Activated T-cell treated with anti-CD3 and anti-CD28 coated beads, Interleukin-2, amount 50 U/mL, for 48 hours (primary cell): ENCODE results near the gene ZNF274.
"Not testable (repeated sequence)": the region's sequence is repeated elsewhere in the genome, so short reads cannot be mapped to it uniquely, and the experiment has no call there.

Source experiments
- DNase-seq, 2 experiments: peaks; one replicate each; pipeline ENCODE4 v3.0.0-alpha.2; 2020

ZNF274 gene

DNA sequence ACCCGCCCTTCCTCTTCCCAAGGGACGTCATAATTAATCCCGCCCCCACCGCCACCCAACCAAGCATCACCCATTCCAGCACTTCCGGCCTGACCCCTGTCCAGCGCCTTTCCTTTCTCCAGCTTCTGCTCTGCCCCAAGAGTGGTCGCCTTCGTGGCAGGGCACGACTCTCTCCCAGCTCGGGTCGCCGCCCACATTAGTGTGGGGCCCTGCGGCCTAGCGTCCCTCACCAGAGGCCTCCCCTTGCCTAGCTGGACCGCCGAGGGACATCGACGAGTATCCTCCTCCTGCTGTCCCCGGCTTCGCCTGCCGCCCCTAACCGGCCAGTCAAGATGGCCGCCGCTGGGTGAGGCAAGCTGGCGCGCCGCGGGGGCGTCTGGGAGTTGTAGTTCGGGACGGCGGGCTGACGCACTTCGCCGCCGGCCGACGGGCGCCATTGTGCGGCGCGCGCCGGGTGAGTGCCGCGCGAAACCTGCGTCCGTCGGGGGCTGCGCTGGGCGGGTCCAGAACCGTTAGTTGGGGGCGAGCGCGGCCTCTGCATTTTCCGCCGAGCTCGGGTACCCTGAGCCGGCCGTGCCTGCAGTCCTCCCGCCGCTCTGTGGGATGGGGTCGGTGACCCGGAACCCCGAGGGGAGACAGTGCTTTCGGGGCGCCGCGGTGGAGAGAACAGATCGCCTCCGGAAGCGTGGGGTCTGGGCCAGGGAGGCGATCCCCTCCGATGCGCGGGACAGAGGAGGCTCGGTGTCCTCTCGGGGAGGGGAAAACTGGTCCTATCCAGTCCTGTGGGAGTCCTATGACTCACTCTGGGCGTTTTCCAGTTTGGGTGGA is at the start of gene ZNF274:
Gene ZNF274 (plus strand): TSS at position 73 of the 828 bp plus-strand sequence. CDS start 905 bp downstream, outside the sequence.
- peak; percentile 94 to 95 for DNase-seq

DNA sequence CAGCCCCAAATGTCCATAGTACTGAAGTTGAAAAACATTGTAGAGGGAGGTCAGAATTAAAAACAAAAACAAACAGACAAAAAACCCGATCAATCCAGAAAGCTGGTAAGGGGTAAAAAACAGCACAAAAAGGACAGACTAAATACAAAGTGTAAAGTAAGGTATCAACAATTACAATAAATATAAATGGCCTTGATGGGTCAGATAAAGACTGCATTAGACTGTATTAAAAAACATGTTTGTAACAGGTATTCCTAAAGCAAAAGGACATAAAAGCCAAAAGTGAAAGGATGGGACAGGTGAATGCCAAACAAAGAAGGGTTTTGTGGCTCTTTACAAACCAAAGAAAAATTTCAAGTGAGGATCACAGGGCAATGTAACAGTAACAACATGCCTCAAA is 48.6 kb upstream of the ZNF274 start:
- no peak for DNase-seq

DNA sequence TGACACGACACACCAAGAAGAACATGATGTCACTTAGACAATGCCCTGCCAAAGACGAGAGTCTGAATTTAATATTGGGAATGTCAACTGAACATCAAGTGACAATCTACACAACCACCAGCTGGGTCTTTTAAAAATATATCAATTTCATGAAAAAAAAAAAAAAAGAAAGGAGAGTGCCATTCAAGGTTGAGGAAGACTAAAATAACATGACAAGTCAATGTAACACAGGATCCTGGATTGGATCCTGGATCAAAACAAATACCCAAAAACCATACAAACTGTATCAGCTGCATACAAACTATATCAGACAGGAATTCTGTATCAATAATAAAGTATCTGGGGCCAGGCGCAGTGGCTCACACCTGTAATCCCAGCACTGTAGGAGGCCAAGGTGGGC is 37.0 kb upstream of the ZNF274 start:
- DNase-seq: no peak

GRCh38 chr19:58147475-58147874 is 35.4 kb upstream of the ZNF274 start:
- DNase-seq: not testable (repeated sequence)

GRCh38 chr19:58150328-58150921 is 32.4 kb upstream of the ZNF274 start, which contains the start of gene ZNF329:
ZNF329 (minus strand) TSS chr19:58150789; CDS start chr19:58129503, 21,286 bp downstream.
- peak; percentile 95 to 96 for DNase-seq

- no peak for DNase-seq
Measured at GRCh38 chr19:58153386-58153785, 29.5 kb upstream of the ZNF274 start.

- no peak for DNase-seq
Measured at GRCh38 chr19:58154287-58154678, 28.6 kb upstream of the ZNF274 start.

DNA sequence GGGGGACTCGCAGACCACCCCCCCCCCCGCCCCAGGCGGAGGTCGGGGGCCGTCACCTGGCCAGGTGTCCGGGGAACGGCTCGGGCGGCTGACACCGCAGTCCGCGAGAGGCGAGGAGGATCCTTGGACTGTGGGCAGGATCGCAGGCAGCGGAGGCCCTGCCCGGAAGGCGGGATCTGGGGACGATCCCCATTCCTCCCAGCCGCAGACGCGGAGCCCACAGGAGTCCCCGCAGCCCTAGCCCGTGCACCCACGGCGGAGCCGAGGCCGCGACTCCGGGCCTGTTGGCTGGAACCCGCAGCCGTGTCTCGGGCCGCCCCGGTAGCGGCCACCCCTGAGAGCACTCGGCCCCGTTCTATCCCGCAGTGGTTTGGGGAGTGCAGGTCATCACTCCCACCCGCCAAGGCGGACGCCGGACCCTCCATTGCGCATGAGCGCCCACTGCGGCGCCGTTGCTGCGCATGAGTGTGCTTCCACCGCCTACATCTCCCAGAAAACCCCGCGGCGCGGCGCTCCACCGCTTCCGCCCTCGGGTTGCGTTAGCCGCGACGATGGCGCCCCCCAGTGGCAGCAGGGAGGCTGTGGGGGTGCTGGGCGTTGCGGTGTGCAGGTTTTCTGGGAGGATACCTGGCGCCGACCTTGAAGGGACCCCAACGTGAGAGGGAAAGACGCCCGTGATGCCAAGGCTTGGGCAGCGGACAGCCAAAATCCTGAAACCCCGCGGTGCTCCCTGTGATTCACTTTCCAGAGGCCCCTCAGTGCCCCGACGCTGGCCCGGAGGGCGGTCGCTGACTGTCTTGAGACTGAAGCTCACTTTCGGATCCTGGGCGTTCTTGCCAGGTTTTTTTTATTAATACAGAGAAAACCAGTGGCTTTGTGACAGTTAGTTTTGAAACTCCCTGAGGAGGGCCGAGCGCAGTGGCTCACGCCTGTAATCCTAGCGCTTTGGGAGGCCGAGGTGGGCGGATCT is 27.9 kb upstream of the ZNF274 start:
- peak; percentile 99 for DNase-seq

DNA sequence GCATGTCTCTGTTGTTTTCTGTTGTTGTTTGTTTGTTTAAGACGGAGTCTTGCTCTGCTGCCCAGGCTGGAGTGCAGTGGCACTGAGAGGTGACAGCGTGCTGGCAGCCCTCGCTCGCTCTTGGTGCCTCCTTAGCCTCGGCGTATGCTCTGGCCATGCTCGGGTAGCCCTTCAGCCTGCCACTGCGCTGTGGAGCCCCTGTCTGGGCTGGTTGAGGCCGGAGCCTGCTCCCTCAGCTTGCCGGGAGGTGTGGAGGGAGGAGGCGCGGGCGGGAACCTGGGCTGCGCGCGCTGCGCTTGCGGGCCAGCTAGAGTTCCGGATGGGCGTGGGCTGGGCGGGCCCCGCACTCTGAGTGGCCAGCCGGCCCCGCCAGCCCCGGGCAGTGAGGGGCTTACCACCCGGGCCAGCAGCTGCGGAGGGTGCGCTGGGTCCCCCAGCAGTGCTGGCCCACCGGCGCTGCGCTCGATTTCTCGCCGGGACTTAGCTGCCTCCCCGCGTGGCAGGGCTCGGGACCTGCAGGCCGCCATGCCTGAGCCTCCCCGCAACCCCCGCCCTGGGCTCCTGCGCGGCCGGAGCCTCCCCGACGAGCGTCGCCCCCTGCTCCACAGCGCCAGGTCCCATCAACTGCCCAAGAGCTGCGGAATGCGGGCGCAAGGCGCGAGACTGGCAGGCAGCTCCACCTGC is 25.7 kb upstream of the ZNF274 start:
- no peak for DNase-seq

DNA sequence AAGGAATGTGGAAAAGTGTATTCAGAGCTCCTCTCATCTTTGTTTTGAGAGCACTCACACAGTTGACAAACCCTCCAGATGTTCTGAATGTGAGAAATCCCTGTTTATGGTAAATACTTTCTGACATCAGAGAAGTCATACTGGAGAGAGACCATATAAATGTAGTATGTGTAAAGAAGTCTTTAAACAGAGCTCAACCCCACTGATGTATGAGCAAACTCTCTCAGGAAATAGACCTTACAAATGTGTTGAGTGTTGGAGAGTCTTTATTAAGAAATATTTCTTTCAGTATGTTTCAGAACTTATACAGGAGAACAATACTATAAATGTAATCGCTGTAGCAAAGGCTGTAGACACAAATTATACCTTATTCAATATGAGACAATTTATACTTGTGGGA is 16.6 kb upstream of the ZNF274 start:
- no peak for DNase-seq

DNA sequence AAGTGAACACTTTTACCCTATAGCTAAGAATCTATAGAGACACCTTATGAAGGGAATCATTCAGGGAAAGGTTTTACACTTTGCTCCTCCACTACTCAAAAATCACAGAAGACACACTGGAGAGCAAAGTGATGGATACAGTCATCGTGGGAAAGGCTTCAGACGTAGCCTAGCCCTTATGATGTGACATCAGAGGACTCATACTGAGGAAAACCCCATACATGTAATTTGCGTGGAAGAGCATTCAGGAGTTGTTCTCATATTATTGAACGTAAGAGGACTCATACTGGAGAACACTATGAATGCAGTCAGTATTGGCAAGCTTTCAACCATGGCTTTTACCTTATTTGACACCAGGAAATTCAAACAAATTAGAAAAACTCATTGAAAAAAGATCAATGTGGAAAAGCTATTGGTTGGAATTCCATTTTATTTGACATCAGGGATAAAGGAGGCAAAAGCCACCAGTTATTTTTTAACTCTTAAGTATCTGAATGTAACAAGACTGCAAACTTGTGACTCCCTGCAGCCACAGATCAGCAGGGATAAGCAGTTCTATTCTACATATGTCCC is 16.1 kb upstream of the ZNF274 start:
- DNase-seq: no peak

GRCh38 chr19:58170860-58171259 is 12.0 kb upstream of the ZNF274 start:
- DNase-seq: no peak

- DNase-seq: peak; percentile 73 to 74
Measured at GRCh38 chr19:58181902-58182576, 822 bp upstream of the ZNF274 start.

DNA sequence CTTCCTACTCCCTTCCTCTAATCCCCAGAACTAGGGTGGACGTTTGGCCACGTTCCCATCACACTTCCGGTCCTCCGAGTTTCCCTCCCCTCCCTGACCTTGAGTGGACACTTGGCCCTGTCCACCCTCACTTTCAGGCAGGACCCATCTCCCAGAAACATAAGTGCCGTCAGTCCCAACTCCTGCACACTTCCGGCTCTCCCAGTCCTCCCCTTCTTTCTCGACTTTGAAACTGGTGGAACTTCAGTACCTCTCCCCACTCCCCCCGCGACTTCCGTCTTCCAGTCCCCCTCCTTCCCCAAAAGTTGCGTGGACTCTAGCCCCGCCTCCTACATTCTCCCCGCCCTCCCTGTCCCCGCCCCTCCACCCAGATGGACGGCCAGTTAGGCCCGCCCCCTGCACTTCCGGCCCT is 278 bp upstream of the ZNF274 start:
- DNase-seq: no peak

DNA sequence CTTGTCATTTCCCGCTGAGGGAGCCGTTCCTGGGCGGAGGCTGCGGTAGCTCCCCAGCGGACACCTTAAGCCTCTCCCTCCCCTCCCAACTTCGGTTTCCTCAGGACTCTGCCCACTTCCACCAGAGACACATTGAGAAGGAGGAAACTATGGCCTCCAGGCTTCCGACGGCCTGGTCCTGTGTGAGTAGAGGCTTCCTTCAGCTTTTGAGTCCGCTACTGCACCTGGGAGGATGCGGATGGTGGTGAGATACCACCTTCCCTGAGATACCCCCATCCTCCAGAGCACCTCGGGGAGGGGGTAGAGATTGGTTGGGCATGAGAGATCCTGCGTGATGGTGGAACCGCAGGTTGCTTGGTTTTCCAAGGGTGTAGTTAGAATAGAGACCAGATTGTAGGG is 955 bp downstream of the ZNF274 start:
- no peak for DNase-seq

GRCh38 chr19:58196901-58197616 is 14.2 kb downstream of the ZNF274 start:
- no peak for DNase-seq

DNA sequence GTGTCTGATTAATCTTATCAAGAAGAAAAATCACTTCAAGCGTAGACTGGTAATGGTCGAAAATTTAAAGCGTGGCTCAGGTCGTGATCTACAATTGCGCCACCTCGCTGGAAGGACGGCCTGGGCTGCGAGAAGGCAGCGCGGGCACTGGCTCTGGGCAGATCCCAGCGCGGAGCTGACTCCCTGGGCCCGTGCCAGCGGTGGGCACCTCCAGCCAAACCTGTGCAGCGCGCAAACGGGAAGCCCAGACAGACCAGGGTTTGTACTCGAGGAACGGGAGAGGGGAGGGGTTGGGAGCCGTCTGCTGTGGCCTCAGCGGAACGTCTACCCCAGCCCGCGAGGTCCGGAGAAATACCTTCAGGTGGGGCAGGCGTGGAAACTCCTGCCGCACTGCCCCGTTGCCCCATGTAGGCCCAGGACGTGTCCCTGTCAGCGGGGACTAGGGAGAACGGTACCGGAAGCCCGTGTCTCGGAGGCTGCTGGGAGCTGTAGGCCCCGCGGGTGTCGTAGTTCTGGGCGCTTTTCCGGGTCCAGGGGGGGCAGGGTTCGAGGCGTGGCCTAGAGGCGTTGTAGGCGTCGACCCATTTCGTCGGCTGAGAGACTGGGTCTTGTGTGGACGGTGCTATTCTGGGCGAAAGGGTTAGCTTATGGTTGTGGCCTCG is 21.1 kb downstream of the ZNF274 start:
- DNase-seq: no peak

DNA sequence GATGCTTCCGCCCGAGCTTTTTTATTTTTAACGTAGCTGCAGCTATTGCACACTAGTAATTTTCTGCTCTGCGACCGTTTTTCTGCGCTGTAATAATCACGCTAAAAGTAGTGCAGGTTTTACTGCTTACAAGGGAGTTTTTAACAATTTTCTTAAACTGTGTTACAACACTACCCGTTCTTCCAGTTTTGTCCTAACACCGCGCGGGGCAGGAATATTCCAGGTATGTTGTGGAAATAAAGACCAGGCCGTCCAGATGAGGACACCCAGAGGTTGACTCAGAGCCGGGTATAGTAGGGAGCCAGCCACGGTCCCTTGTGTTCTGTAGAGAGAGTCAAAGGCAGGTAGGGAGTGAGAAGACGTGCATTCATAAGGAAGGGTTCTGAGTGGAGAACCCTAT is 21.7 kb downstream of the ZNF274 start:
- DNase-seq: no peak

- DNase-seq: no peak
Measured at GRCh38 chr19:58209577-58209976, 26.7 kb downstream of the ZNF274 start.

- no peak for DNase-seq
Measured at GRCh38 chr19:58212336-58213074, 29.6 kb downstream of the ZNF274 start.
